Mucosa of descending colon (tissue), 3 donors: ENCODE results near the gene NRIP1. TPM values are rescaled to one million over a fixed set of nuclear protein-coding genes. Genes with fewer than 3 reads are reported as not detected.

Experiments used
- ATAC-seq: fragments of 200-7000 bp; cut with Tn5 transposase; one replicate; pipeline ENCODE4 v1.9.1; 2020; ENCODE audit warnings: mild to moderate bottlenecking, moderate library complexity
- DNase-seq, 3 donors: peaks; one replicate each; pipeline ENCODE4 v3.0.0-alpha.2; 2020
- H3K36me3 ChIP-seq: fragments of 200-600 bp; one replicate; pipeline ENCODE4 v1.8.0; 2021; ENCODE audit warnings: low read depth, mild to moderate bottlenecking
- H3K4me1 ChIP-seq: fragments of 200-600 bp; one replicate; pipeline ENCODE4 v1.8.0; 2021; ENCODE audit warnings: low read depth, mild to moderate bottlenecking
- H3K4me3 ChIP-seq: fragments of 200-600 bp; one replicate; pipeline ENCODE4 v1.8.0; 2021; ENCODE audit warnings: mild to moderate bottlenecking
- H3K9me3 ChIP-seq: fragments of 200-600 bp; one replicate; pipeline ENCODE4 v1.8.0; 2021; ENCODE audit warnings: mild to moderate bottlenecking
- intact Hi-C, 2 donors: fragments of 100-400 bp; cut with DNase I in 1 of 2; cut with micrococcal nuclease in 1 of 2; formaldehyde crosslinking; loops; one replicate each; pipeline versions ENCODE4 v1.11.0 to v1.11.1; 2022; cut with DNase I, micrococcal nuclease
- total RNA-seq, 3 donors: library from RNA; stranded (reverse); fragmentation: NEBNext Ultra II Directional in 2 of 3; extraction: Animal tissue kit (Norgen Biotek cat#: 25700) in 2 of 3; gene quantifications; one replicate each; pipeline versions ENCODE4 v1.2.1 to v1.2.4, GENCODE V29; 2021 to 2023
- TF ChIP-seq, protein P1 (sequence below): fragments of 200-600 bp; IDR thresholded peaks from one replicate; pipeline ENCODE4 v1.8.0; 2022; ENCODE audit warnings: antibody characterized with exemption, mild to moderate bottlenecking
- donor health status: DM: no; HTN: no; CAD: no; lungs with moderate emphysema.
- donor health status: DM: no; HTN: no; CAD: no.
- donor health status: DM: no; HTN: yes; CAD: no.

The NRIP1 gene
- total RNA-seq, 3 donors from 2014 or later, result 64.3 to 91.8 (median 77.1) TPM

DNA sequence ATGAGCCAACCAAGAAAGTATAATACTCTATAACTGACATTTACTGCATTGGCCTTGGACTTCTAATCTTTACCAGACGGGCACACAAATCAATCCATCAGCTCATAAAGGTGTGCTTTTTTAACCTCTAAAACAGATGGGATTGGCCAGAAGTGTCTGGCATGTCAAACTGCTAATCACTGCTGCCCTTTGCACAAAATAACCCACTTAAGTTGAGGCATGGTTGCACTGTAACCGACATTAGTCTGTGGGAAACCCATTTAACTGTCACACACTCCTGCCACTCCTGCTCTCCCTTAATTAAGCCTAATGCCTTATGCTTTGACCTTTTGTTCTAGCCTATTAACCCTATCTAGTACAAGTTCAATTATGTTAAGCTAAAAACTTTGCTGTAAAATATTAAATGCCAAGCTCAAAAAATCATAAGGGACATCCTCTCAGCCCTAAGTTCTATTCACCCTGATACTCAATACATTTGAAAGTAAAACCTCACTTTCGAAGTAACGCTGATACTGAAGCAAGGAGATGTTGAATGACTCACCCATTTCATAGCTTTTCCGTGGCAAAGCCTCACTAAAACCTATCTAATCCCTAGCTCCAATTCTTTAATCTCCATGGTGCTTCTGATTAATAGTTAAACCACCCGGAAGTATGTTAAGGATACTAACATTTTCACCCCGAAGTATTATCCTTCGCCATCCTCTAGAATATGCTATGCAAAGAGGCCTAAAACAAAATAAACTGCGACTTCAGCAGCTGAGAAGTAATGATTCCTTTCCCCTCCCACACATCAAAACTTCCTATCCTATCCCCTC is 12.9 kb downstream of the NRIP1 start:
- Histone ChIP-seq H3K4me3 (no peak overlapping the region), H3K4me1 (peaks cover 63% of the 10 kb centered on the region), H3K36me3 (no peaks in the 10 kb centered on the region), H3K9me3 (no peaks in the 10 kb centered on the region)
- intact Hi-C loops, result no loop called here
- peak in 1 of 3 donors; percentile 59 for DNase-seq
- TF ChIP-seq, protein P1, sequence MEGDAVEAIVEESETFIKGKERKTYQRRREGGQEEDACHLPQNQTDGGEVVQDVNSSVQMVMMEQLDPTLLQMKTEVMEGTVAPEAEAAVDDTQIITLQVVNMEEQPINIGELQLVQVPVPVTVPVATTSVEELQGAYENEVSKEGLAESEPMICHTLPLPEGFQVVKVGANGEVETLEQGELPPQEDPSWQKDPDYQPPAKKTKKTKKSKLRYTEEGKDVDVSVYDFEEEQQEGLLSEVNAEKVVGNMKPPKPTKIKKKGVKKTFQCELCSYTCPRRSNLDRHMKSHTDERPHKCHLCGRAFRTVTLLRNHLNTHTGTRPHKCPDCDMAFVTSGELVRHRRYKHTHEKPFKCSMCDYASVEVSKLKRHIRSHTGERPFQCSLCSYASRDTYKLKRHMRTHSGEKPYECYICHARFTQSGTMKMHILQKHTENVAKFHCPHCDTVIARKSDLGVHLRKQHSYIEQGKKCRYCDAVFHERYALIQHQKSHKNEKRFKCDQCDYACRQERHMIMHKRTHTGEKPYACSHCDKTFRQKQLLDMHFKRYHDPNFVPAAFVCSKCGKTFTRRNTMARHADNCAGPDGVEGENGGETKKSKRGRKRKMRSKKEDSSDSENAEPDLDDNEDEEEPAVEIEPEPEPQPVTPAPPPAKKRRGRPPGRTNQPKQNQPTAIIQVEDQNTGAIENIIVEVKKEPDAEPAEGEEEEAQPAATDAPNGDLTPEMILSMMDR, result no peak
- ATAC-seq, result peak; percentile 80

DNA sequence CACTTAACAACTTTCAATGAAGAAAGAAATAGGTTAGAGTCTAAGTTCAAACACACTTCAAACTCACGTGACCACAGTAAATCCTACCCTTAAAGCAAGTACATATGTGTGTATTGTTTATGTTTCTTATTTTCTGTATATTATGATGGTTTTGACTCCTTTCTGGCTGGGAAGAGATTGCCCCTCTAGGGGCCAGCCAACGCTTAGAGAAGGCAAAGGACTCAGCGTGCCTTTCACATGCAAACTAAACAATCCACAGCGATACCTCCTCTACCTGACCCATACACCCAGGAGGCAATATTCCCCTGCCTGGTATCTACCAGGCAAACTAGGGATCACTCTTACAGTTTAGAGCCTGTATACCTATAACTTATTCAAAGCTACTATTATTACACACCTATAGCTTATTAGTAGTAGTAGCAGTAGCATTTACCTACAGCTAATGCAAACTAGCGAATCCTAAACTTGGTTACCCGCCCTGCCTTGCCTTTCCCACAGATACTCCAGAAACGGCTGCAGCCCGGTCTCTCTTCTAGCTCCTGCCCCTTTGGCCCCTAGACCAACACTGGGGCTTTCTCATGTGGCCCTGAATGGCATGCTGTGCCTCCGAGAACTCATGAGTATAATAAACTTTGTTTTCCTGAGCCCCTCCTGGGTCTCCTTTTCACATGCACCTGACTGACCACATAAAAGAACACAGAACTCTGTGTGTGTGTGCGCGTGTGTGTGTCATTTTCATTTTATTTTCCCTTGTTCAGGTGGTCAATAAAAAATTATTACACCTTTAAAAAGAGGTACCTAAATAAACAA is 14.0 kb downstream of the NRIP1 start:
- TF ChIP-seq, protein P1, result no peak
- DNase-seq (peak in 2 of 3 donors; percentile 59 to 67), ATAC-seq (peak; percentile 61)
- Histone ChIP-seq H3K36me3 (no peaks in the 10 kb centered on the region), H3K4me3 (no peak overlapping the region), H3K9me3 (no peaks in the 10 kb centered on the region), H3K4me1 (peaks cover 59% of the 10 kb centered on the region)
- intact Hi-C loops, result no loop called here

DNA sequence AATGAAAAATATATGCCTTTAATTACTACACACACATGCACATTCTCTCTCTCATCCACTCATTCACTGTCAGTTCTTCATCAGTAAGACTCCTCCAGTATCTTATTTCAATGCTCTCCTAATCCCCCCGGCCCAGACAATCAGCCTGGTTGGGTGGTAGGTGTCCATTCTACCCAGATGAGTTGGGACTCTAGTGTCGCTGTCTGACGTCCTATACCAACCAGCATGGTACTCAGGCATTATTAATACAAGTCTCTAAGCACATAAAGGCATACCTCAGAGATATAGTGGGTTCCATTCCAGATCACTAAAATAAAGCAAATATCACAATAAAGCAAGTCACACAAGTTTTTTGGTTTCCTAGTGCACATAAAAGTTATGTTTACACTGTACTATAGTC is 19.8 kb downstream of the NRIP1 start:
- Histone ChIP-seq H3K4me1 (peaks cover 18% of the 10 kb centered on the region), H3K9me3 (no peaks in the 10 kb centered on the region), H3K36me3 (no peaks in the 10 kb centered on the region), H3K4me3 (no peak overlapping the region)
- ATAC-seq (no peak), DNase-seq (no peak)
- TF ChIP-seq, protein P1, result no peak
- intact Hi-C loops, result no loop called here

DNA sequence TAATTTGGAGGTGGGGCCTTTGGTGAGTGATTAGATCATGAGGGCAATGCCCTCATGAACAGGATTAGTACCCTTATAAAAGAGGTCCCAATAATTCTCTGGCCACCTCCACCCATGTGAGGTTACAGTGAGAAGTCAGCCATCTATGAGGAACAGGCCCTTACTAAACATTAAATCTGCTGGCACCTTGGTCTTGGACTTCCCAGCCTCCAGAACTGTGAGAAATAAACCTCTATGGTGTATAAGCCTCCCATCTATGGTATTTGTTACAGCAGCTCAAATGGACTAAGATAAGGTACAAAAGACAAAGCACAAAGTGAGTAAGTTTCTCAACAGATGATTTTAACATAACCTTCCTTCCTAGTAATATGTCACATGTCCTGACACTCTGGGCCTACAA is 22.3 kb downstream of the NRIP1 start:
- no peak for ATAC-seq
- TF ChIP-seq, protein P1, result no peak
- intact Hi-C loops, result no loop called here
- Histone ChIP-seq H3K4me1 (peaks cover 6% of the 10 kb centered on the region), H3K36me3 (no peaks in the 10 kb centered on the region), H3K9me3 (no peaks in the 10 kb centered on the region), H3K4me3 (no peak overlapping the region)
- DNase-seq, result no peak

DNA sequence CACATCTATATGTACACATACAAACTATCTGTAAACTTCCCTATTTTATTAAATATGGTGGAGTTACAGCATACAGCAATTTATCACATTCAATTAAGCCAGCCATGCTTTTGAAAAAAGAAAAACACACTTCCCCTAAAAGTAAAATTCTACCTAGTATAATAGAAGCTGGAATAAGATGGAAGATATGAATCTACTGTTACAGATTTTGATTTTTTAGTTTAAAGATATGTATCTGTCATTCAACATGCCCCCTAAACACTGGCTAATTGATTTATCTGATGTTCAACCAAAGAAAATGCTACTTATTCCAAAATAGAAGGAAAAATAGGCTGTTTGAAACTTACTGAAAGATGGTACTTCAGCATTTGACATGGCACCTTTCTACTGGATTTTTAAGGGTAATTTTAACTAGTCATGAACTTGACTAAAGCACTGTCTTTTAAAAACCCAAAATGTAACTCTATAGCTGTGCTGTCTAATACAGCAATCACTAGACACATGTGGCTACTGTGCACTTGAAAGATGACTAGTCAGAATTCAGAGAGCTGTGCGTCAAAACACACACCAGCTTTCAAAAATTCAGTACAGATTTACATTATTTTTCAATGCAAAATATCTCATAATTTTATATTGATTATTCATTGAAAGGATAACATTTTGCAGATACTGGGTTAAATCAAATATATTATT is 25.0 kb downstream of the NRIP1 start:
- Histone ChIP-seq H3K9me3 (no peaks in the 10 kb centered on the region), H3K4me3 (no peak overlapping the region), H3K4me1 (peaks cover 10% of the 10 kb centered on the region), H3K36me3 (no peaks in the 10 kb centered on the region)
- TF ChIP-seq, protein P1, result no peak
- intact Hi-C loops, result no loop called here
- no peak for DNase-seq
- ATAC-seq, result no peak
